Occipital lobe (tissue), 2 donors: ENCODE results near the gene SAXO2. TPM values are rescaled to one million over a fixed set of nuclear protein-coding genes. Genes with fewer than 3 reads are reported as not detected.
"Not testable (repeated sequence)": the region's sequence is repeated elsewhere in the genome, so short reads cannot be mapped to it uniquely, and the experiment has no call there.

Source experiments
- DNase-seq: peaks from one replicate; lab custom pipeline; 2025; lab: John Stamatoyannopoulos, UW
- total RNA-seq: library from RNA; depleted of rRNA; stranded (reverse); fragments of >200 nt; gene quantifications from one replicate; pipeline ENCODE4 v1.2.3, GENCODE V29; 2014

The SAXO2 gene
- total RNA-seq, 1 donor from 2014 or later = 4.1 TPM

DNA sequence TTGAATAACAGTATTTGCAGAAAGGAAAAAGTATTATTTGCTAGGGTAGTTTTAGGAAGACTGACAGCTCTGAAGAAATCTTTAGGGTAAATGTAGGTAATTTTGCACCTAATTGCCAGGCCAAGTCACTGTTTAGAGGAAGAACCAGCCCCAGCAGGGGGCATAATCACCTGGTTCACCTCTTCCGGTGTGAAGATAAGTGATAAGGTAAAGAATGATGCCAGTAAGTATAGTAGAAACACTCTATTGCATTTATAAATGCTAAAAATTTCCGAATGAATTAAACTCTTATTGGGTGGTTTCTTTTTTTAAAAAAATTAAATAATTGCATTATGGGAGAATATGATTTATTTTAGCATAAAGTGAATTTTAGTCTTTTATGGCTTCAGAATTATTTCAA lies 21.8 kb downstream of the SAXO2 start:
- DNase-seq = not testable (repeated sequence)

DNA sequence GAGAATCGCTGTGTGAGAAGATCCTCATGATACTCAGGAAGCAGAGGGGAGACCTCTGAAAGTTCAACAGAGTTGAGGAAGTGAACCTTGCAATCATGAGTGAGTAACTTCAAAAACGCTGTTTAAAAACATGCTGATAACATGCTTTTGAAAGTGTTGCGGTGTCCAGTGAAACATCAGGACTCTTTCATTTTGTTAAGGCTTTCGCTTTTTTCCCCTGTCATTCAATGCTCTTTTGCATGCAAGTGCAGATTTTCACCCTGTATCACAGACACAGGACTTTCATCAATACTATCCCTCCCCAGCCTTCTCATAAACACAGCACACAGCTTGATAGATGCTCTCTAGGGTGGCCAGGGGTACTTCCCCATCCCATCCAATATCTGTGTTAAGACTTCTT lies 23.9 kb downstream of the SAXO2 start:
- not testable (repeated sequence) for DNase-seq

- not testable (repeated sequence) for DNase-seq
Observed at GRCh38 chr15:82288202-82288601, 25.6 kb downstream of the SAXO2 start.

- no peak for DNase-seq
Observed at GRCh38 chr15:82292271-82292670, 29.7 kb downstream of the SAXO2 start.

- DNase-seq = no peak
Observed at GRCh38 chr15:82294061-82294690, 31.6 kb downstream of the SAXO2 start.

- no peak for DNase-seq
Observed at GRCh38 chr15:82297546-82297945, 34.9 kb downstream of the SAXO2 start.

GRCh38 chr15:82298032-82298431 lies 35.4 kb downstream of the SAXO2 start:
- no peak for DNase-seq

- DNase-seq = peak; percentile 48
Observed at GRCh38 chr15:82298520-82298919, 35.9 kb downstream of the SAXO2 start.

DNA sequence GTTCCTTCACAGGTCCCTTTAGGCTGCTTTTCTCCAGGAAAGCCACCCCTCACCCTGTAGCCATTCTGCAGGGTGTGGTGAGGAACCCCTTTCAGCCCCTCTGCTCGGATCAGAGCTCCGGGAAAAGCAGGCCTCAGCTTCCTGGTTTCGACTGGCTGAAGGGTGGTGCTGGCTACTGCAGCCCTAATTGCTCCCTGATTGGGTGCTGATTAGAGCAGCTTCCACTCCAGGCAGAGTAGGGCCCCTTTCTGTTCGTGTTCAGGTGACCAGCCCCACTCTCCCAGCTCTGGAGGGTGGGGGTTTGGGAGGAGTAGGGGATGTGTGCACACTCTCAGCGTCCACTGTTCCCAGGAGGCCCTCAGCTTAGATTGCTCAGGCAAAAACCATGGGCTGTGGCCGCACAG lies 36.9 kb downstream of the SAXO2 start:
- not testable (repeated sequence) for DNase-seq

GRCh38 chr15:82300326-82300725 lies 37.7 kb downstream of the SAXO2 start:
- not testable (repeated sequence) for DNase-seq

GRCh38 chr15:82300883-82301282 lies 38.3 kb downstream of the SAXO2 start:
- DNase-seq = no peak

- DNase-seq = no peak
Observed at GRCh38 chr15:82301296-82302016, 38.8 kb downstream of the SAXO2 start.

GRCh38 chr15:82303956-82304777 lies 41.5 kb downstream of the SAXO2 start:
- DNase-seq = no peak

DNA sequence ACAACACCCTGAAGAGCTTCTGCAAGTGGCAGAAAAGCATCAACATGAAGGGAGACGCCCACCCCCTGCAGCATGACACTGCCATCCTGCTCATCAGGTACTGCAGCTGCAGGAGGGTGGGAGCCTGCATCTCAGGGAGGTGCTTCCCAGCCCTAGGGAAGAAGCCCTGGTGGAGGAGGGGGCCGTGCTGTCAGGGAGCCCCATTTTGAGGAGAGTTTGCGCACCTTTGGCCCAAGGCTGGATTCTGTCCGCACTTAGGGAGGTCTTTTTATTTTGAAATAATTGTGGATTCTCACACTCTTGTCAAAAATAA lies 42.1 kb downstream of the SAXO2 start:
- DNase-seq = no peak

DNA sequence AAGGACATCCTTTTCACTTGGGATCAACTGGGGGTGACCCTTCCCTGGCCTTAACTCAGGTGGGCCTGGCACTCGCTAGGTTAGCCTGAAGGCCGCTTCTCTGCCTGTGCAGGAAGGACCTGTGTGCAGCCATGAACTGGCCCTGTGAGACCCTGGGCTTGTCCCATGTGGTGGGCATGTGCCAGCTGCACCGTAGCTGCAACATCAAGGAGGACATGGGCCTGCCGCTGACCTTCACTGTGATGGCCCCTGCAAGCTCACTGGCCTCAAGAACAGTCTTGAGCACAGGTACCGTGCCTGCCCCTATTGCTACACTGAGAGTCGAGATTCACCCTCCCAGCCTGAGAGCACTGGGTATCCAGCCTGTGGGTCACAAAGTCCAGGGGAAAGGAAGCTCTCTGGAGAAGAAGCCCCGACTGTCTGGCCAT lies 43.0 kb downstream of the SAXO2 start:
- no peak for DNase-seq

GRCh38 chr15:82306791-82307713 lies 44.4 kb downstream of the SAXO2 start:
- no peak for DNase-seq

GRCh38 chr15:82307714-82308081 lies 45.1 kb downstream of the SAXO2 start:
- no peak for DNase-seq

GRCh38 chr15:82309802-82310201 lies 47.2 kb downstream of the SAXO2 start:
- no peak for DNase-seq

DNA sequence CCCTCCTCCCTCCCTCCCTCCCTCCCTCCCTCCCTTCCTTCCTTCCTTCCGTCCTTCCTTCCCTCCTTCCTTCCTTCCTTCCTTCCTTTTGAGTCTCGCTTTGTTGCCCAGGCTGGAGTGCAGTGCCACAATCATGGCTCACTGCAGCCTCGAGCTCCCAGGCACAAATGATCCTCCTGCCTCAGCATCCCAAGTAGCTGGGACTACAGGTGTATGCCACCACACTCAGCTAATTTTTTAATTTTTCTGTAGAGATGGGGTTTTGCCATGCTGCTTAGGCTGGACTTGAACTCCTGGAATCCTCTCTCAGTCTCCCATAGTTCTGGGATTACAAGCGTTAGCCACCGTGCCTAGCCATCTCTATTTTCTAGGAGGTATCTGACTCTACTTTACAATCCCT lies 48.7 kb downstream of the SAXO2 start:
- not testable (repeated sequence) for DNase-seq

DNA sequence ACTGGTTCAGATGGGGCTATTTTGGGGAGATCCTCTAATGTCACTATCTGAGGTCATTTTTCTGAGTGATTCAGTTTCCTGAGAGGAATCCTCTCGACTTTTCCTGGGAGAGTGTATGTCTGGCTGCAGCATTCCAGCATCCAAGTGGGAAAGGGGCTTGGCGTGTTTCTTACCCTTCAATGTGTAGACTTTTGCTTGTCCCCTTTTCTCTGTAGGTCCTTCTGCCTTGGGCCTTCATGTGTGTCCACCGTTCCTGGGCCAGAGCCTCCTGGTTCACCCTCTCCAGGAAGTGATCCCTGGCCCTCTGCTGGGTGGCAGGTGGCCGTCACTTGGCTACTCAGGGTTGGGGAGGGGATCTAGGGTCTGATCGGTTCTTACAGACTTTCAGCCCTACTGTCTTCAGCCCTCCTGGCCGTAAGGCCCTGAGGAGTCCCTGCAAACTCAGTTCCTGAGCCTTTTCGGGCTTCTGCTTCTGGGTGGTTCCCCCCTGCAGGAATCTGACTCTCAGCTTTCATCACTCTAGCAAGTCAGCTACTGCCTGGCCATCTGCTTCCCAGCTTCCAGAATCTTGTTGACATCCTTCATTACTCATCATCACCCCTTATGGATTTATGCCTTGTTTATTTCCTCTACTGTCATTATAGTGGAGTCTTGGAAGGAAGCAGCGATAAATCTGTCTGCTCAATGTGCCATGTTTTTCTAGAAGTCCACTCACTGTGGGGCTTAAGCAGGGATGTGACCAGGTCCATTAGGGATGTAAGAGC lies 50.1 kb downstream of the SAXO2 start:
- no peak for DNase-seq

- DNase-seq = no peak
Observed at GRCh38 chr15:82313446-82313845, 50.8 kb downstream of the SAXO2 start.
